Hepatocyte (in vitro differentiated cells): ENCODE results near the gene PKP4. TPM values are rescaled to one million over a fixed set of nuclear protein-coding genes. Genes with fewer than 3 reads are reported as not detected.

Experiments used
- DNase-seq: peaks from one replicate; pipeline ENCODE4 v3.0.0-alpha.2; 2016; ENCODE audit warnings: low spot score
- H2AFZ ChIP-seq: fragments of 200-600 bp; sonication (generic); 2 replicates; pipeline ENCODE4 v1.6.0; 2016; ENCODE audit warnings: antibody characterized with exemption, mild to moderate bottlenecking
- H3K27ac ChIP-seq: fragments of 200-600 bp; sonication (generic); 2 replicates; pipeline ENCODE4 v1.5.1; 2016; ENCODE audit warnings: mild to moderate bottlenecking
- H3K27me3 ChIP-seq: fragments of 200-600 bp; sonication (generic); 2 replicates; pipeline ENCODE4 v1.6.1; 2016
- H3K36me3 ChIP-seq: fragments of 200-600 bp; sonication (generic); replicated peaks from 2 replicates; pipeline ENCODE4 v1.5.1; 2016; ENCODE audit warnings: low read depth; ENCODE audit not compliant: insufficient read depth
- H3K4me1 ChIP-seq: fragments of 200-600 bp; sonication (generic); 2 replicates; pipeline ENCODE4 v1.5.1; 2016; ENCODE audit warnings: mild to moderate bottlenecking, moderate library complexity; ENCODE audit not compliant: insufficient read depth
- H3K4me2 ChIP-seq: fragments of 200-600 bp; sonication (generic); 2 replicates; pipeline ENCODE4 v1.6.0; 2016
- H3K4me3 ChIP-seq: fragments of 200-600 bp; sonication (generic); 2 replicates; pipeline ENCODE4 v1.5.1; 2016; ENCODE audit warnings: mild to moderate bottlenecking
- H3K79me2 ChIP-seq: fragments of 200-600 bp; sonication (generic); 2 replicates; pipeline ENCODE4 v1.6.0; 2017; ENCODE audit warnings: mild to moderate bottlenecking
- H3K9me2 ChIP-seq: fragments of 200-600 bp; sonication (generic); replicated peaks from 2 replicates; pipeline ENCODE4 v1.6.0; 2017; ENCODE audit warnings: mild to moderate bottlenecking; ENCODE audit not compliant: insufficient read depth
- H3K9me3 ChIP-seq: fragments of 200-600 bp; sonication (generic); 2 replicates; pipeline ENCODE4 v1.5.1; 2016; ENCODE audit warnings: low read depth, mild to moderate bottlenecking
- H4K20me1 ChIP-seq: fragments of 200-600 bp; sonication (generic); 2 replicates; pipeline ENCODE4 v1.6.0; 2016; ENCODE audit warnings: mild to moderate bottlenecking; ENCODE audit not compliant: insufficient read depth, poor library complexity, severe bottlenecking
- EZH2 ChIP-seq: fragments of 200-600 bp; sonication (generic); IDR thresholded peaks from 2 replicates; pipeline ENCODE4 v1.6.1; 2016; ENCODE audit warnings: antibody characterized with exemption, mild to moderate bottlenecking, borderline replicate concordance
- EZH2phosphoT487 ChIP-seq: fragments of 200-600 bp; sonication (generic); IDR thresholded peaks from one replicate; pipeline ENCODE4 v1.6.1; 2018; ENCODE audit warnings: antibody characterized with exemption, mild to moderate bottlenecking, low read depth, moderate library complexity; ENCODE audit not compliant: unreplicated experiment, severe bottlenecking
- WGBS: methylation state at CpG from one replicate; pipeline ENCODE4 v1.1.6; 2016; ENCODE audit warnings: low lambda C conversion rate; ENCODE audit errors: missing lambda C conversion rate; 5-methylcytosine and 5-hydroxymethylcytosine counted together
- polyA plus RNA-seq: library from polyadenylated mRNA; unstranded; fragments of >200 nt; fragmentation: Nextera tagmentation; extraction: Ambion mirVana; gene quantifications from 2 replicates; pipeline ENCODE4 v1.2.1, GENCODE V29; 2016
- total RNA-seq: library from RNA; depleted of rRNA; stranded (reverse); fragments of >200 nt; gene quantifications from 2 replicates; pipeline ENCODE4 v1.2.3, GENCODE V29; 2014
- TF ChIP-seq, protein P1 (sequence below): fragments of 200-600 bp; sonication (generic); IDR thresholded peaks from 2 replicates; pipeline ENCODE4 v1.5.1; 2016; ENCODE audit warnings: antibody characterized with exemption, mild to moderate bottlenecking; ENCODE audit not compliant: poor library complexity

The PKP4 gene
- total and polyA plus RNA-seq, 2 experiments from 2014 or later: 10.6 to 32.2 TPM

DNA sequence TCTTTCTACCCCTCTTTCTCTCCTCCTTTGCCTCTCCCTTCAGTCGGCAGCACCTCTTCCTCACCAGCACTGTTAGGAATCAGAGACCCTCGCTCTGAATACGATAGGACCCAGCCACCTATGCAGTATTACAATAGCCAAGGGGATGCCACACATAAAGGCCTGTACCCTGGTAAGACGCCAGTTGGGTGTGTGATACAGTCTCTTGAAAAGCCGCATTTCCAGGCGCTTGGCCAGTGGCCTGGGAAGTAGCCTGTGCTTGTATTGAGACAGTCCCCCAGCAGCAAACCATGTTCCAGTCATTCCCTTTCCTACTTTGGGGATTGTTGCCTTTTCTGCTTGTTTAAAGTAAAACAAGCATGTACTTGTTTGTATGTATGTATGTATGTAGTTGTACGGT, 219.9 kb downstream of the PKP4 start:
- no peaks in the 10 kb centered on the region for H3K36me3 ChIP-seq
- no peaks in the 10 kb centered on the region for H3K9me3 ChIP-seq
- no peak overlapping the region for H2AFZ ChIP-seq
- no peaks in the 10 kb centered on the region for H3K9me2 ChIP-seq
- no peaks in the 10 kb centered on the region for H3K4me1 ChIP-seq
- no peak overlapping the region for H3K27ac ChIP-seq
- 94% methylated on average over 7 of the region's 7 CpGs for WGBS
- TF ChIP-seq EZH2: no peak
- H3K4me3 ChIP-seq: no peak overlapping the region
- H3K27me3 ChIP-seq: no peaks in the 10 kb centered on the region
- H3K4me2 ChIP-seq: no peak overlapping the region
- no peaks in the 10 kb centered on the region for H3K79me2 ChIP-seq
- no peak for DNase-seq
- H4K20me1 ChIP-seq: no peaks in the 10 kb centered on the region

DNA sequence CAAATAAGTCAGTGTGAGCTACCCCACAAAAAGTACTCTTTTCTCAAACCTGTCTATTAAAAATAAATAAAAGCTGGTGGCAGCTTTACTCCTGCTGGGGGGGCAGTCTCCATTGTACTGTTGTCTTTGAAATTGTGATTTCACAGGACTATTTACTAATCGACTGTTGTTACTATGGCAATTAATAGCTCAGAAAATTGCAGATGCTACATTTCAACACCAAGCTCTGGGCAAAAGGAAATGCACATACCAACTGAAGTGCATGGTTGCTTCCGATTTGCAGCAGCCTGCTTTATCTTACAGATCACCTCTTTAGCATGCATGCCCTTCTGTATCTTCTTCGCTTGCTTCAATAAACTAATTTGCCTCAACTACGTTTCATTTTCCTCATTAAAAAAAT, 220.8 kb downstream of the PKP4 start:
- H3K9me2 ChIP-seq: no peaks in the 10 kb centered on the region
- no peak overlapping the region for H3K4me3 ChIP-seq
- no peaks in the 10 kb centered on the region for H3K4me1 ChIP-seq
- H4K20me1 ChIP-seq: no peaks in the 10 kb centered on the region
- no peak overlapping the region for H3K27ac ChIP-seq
- H2AFZ ChIP-seq: no peak overlapping the region
- H3K4me2 ChIP-seq: no peak overlapping the region
- no peaks in the 10 kb centered on the region for H3K9me3 ChIP-seq
- TF ChIP-seq EZH2phosphoT487 (no peak), EZH2 (no peak)
- TF ChIP-seq, protein P1, sequence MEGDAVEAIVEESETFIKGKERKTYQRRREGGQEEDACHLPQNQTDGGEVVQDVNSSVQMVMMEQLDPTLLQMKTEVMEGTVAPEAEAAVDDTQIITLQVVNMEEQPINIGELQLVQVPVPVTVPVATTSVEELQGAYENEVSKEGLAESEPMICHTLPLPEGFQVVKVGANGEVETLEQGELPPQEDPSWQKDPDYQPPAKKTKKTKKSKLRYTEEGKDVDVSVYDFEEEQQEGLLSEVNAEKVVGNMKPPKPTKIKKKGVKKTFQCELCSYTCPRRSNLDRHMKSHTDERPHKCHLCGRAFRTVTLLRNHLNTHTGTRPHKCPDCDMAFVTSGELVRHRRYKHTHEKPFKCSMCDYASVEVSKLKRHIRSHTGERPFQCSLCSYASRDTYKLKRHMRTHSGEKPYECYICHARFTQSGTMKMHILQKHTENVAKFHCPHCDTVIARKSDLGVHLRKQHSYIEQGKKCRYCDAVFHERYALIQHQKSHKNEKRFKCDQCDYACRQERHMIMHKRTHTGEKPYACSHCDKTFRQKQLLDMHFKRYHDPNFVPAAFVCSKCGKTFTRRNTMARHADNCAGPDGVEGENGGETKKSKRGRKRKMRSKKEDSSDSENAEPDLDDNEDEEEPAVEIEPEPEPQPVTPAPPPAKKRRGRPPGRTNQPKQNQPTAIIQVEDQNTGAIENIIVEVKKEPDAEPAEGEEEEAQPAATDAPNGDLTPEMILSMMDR: no peak
- DNase-seq: no peak
- no peaks in the 10 kb centered on the region for H3K79me2 ChIP-seq
- H3K27me3 ChIP-seq: no peaks in the 10 kb centered on the region
- WGBS: 88% methylated on average over 4 of the region's 4 CpGs
- H3K36me3 ChIP-seq: no peaks in the 10 kb centered on the region

DNA sequence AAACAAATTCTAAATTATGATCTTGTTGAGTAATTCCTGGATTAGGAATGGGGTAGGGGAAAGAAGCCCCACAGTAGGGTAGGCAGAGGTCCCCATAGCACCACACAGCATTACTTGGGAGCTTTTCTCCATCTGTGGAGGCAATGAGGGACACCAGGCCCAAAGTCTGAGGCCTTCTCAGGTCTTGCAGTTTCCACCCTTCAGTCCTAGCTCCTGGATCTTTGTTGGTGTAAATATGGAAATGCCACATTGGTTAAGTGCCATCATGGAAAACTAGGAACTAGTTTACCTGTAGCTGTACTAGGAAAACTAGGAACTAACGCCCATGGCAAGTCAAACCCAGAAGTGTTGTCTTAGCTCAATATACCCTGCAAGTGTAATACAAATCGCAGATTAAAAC, 225.1 kb downstream of the PKP4 start:
- Histone ChIP-seq H2AFZ (no peak overlapping the region), H3K4me3 (no peak overlapping the region), H3K79me2 (no peaks in the 10 kb centered on the region), H3K4me2 (no peak overlapping the region), H3K9me2 (no peaks in the 10 kb centered on the region), H4K20me1 (no peaks in the 10 kb centered on the region), H3K36me3 (no peaks in the 10 kb centered on the region), H3K9me3 (no peaks in the 10 kb centered on the region), H3K27me3 (no peaks in the 10 kb centered on the region), H3K4me1 (no peaks in the 10 kb centered on the region), H3K27ac (no peak overlapping the region)
- DNase-seq: no peak
- 100% methylated on average over 2 of the region's 2 CpGs for WGBS
- TF ChIP-seq EZH2phosphoT487 (no peak), EZH2 (no peak)
- TF ChIP-seq, protein P1: no peak

DNA sequence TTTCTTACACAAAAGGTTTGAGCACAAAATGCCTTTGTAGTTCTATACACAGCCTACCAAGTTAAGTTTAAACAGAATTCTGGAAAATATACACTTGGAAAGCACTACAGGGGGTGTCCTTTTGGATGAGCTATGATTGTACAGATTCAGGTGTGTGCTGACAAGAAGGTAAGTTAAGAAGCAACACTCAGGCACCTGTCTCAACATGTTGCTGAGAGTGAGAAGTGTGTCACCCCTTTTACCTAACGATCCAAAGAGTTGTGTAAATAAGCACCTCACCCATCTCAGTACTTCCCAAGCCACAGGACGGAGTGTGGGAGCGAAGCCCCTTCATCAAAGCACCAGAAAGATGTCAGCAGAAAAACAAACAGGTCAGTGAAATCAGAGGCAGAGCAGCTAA, 228.9 kb downstream of the PKP4 start:
- no peaks in the 10 kb centered on the region for H4K20me1 ChIP-seq
- no peak for TF ChIP-seq EZH2phosphoT487
- TF ChIP-seq EZH2: no peak
- TF ChIP-seq, protein P1: no peak
- no peaks in the 10 kb centered on the region for H3K9me2 ChIP-seq
- no peaks in the 10 kb centered on the region for H3K9me3 ChIP-seq
- no peaks in the 10 kb centered on the region for H3K27me3 ChIP-seq
- H3K4me2 ChIP-seq: no peak overlapping the region
- 61% methylated on average over 3 of the region's 3 CpGs for WGBS
- H3K79me2 ChIP-seq: no peaks in the 10 kb centered on the region
- H3K36me3 ChIP-seq: no peaks in the 10 kb centered on the region
- H3K4me1 ChIP-seq: no peaks in the 10 kb centered on the region
- no peak overlapping the region for H3K27ac ChIP-seq
- no peak overlapping the region for H3K4me3 ChIP-seq
- DNase-seq: no peak
- no peak overlapping the region for H2AFZ ChIP-seq
